ENCODE data around the gene ACBD6. TPM values are rescaled to one million over a fixed set of nuclear protein-coding genes. Genes with fewer than 3 reads are reported as not detected.
"Not testable (repeated sequence)": the region's sequence is repeated elsewhere in the genome, so short reads cannot be mapped to it uniquely, and the experiment has no call there.

ACBD6 gene, protein sequence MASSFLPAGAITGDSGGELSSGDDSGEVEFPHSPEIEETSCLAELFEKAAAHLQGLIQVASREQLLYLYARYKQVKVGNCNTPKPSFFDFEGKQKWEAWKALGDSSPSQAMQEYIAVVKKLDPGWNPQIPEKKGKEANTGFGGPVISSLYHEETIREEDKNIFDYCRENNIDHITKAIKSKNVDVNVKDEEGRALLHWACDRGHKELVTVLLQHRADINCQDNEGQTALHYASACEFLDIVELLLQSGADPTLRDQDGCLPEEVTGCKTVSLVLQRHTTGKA
- total RNA-seq, result 33.2 TPM
- long read RNA-seq, transcript ACBD6-201 (8 exons, 1,670 nt), result major isoform, 62 of 93 reads
- long read RNA-seq, partial matches to known transcripts, result 5 of 93 reads
- long read RNA-seq, other reads (novel, unspliced or antisense), result 26 of 93 reads

GRCh38 chr1:180502361-180503279, at the start of gene ACBD6:
TSS of gene ACBD6 (minus strand) at chr1:180502577. CDS start at chr1:180502266, 311 bp downstream.
- peak; percentile 93 for DNase-seq (ENCODE audit: low spot score)

DNA sequence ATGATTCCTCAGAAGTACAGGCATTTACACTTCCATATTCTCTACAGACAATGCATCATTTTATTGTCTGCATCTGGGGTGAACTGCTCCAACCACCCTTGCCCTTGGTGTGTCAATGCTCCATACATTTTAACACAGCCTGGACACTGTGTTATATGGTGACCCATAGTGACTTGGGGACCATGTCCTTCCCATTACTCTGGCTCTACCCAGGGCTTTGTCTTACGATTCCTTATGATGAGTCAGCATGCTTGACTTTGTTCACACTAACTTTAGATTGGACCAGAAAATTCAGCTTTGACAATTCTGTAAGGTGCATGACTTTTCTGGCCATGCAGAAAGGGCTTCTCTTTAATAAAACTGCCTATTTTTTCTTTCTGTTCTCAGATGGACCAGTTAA, 49.6 kb upstream of the ACBD6 start:
- no peak for DNase-seq (ENCODE audit: low spot score)

DNA sequence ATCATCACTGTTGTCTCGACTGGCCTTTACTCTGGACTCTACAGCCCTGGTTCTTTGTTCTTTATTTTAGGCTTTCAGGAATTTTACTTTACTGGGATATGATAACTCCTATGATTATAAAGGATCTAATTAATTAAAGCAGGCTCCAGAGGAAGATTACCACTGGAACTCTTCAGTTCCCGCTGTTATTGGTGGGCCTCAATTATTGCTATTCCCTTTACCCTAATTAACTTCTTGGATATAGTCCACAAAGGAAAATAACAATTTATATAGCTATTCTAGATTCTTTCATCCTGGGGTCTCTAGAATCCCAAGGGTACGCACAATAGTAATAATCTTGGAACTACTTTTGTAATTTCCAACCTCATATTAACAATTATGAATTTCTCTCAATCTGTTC, 47.9 kb upstream of the ACBD6 start:
- DNase-seq (ENCODE audit: low spot score), result no peak

DNA sequence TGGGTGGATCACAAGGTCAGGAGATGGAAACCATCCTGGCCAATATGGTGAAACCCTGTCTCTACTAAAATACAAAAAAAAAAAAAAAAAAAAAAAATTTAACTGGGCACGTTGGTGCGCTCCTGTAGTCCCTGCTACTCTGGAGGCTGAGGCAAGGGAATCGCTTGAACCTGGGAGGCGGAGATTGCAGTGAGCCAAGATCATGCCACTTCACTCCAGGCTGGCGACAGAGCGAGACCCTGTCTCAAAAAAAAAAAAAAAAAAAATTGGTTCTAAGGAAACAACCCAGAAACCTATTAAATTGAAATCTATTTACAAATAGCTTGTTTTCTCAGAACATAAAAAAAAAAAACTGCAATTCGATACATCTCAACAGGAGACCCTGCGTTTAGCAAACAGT, 47.4 kb upstream of the ACBD6 start:
- DNase-seq (ENCODE audit: low spot score), result not testable (repeated sequence)

DNA sequence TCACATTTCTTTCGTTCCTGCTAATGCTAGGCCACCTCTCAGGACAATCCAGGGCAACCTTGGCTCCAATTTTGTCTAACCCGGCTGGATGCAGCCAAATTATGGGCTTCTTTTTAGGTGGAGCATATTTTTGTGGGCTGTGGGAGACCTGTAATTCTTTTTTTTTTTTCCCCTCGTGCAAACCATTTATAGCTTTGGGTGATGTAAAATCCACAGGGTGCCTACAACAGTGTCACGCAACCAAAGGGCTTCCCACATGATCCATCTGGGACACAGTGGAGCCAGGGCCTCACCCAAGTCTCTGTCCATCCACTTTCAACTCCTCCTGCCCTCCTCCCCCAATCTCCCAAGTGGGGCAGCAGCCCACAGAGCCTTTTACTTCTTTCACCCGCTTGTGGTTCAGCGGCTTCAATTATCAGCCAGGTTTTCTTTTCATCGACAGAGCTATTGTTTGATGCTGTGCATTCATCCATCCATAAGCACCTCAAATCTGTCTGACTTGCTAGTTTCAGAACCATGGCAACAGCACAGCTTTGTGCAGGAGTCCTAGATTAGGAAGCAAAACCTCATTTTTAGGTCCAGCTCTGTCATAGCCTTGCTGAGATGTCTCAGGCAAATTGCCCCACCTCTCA, 46.4 kb upstream of the ACBD6 start:
- DNase-seq (ENCODE audit: low spot score), result no peak

DNA sequence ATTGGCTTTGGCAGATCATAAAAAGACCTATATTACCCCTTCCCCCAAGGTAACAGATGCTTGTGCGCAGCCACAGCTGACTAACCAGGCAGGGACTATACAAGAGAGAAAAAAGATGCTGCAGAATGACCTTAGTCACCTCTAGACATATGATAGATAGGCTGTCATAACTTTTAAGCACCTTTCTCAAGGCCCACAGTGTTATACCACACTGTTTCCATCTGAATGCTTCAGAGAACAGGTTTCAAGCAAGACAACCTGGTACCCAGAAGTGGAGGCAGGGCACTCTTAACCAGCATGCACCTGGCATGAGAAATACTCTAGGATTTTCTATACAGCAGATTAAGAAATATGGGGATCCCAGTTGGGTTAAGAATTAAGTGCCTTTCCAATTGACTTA, 43.6 kb upstream of the ACBD6 start:
- DNase-seq (ENCODE audit: low spot score), result no peak

DNA sequence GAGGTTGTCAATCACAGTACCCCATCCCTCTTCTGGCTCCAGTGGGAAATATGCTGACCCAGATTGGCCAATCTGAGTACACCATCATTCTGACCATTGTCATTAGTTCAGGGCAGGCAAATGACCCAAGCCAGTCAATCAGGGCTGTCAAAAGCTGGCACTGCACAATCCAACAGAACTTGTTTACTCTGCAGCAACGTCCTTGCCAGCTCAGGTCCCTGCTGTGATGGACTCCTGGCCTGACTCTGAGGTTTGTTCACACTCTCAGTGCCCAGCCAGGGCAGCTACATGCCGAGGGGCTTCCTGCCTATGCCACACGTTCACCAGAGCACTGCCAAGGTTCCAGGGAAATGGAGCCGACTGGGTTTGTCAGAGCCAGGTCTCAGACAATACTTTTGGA, 41.7 kb upstream of the ACBD6 start:
- DNase-seq (ENCODE audit: low spot score), result no peak

DNA sequence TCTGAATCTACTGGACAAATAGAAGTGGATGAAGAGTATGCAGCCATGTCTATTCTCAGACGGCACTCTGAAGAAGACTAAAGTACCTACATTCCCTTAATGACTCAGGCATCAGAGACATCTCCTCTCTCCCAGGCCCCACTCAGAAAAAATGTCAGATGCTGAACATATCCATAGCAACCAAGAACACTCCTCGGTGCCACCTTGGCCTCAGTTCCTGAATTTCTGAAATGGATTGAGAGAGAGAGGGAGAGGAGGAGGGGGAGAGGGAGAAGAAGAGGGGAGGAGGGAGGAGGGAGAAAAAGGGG, 40.4 kb upstream of the ACBD6 start:
- no peak for DNase-seq (ENCODE audit: low spot score)

- no peak for DNase-seq (ENCODE audit: low spot score)
Observed at GRCh38 chr1:180542113-180542837, 39.9 kb upstream of the ACBD6 start.

DNA sequence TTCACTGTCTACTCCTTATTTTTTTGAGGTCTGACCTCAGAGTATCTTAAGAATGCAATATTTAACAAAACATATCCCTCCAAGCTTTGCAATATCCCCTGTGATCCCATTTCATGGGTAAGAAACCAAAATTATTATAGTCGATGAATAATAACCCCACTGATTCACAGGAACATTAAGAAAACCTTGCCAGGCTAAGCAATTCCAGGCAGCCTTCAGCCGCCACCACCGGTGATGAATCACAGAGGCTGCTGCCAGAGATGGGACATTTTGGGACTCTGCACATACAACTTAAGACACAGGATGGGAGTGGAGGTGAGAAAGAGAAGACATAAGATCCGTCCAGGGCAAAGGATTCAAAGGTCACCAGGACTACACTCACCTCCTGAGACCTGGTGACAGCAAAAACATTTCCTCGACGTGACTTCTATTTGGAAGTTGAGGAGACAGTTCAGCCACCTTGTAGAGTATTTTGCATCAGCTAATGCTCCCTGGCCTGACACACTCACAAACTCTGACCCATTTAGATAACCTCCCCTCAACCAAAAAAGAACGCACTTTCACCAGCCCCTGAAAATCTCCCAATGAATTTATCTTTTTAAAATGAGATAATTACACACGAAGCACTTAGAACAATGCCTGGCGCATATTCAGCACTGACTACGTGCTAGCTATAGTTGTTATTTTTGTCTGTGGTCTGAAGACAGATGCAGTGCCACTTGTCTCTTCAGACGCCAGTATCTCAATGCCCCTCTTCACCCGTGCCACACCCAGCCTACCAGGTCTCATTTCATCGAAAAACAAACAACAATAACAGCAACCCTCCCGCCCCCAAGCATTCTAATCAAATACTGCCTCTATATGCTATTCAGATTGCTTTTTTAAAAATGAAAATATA, 38.6 kb upstream of the ACBD6 start:
- DNase-seq (ENCODE audit: low spot score), result no peak

DNA sequence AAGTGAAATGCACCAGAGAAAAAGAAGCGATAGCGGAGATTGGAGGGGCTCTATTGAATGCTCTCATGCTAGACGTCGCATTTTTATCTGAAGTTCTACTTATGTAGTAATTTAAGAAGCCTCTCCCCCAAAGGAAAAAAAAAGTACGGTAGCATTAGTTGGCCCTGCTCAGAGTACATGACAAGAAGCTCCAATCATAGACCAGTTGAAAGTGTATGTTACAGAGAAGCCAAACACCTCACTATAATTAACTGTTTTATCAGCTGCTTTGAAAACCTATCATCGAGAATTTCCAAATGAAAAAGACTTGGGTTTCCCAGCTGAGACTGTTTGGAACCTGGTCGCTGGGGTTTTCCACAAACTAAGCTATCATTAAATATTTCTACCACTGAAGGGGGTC, 36.8 kb upstream of the ACBD6 start:
- DNase-seq (ENCODE audit: low spot score), result no peak

DNA sequence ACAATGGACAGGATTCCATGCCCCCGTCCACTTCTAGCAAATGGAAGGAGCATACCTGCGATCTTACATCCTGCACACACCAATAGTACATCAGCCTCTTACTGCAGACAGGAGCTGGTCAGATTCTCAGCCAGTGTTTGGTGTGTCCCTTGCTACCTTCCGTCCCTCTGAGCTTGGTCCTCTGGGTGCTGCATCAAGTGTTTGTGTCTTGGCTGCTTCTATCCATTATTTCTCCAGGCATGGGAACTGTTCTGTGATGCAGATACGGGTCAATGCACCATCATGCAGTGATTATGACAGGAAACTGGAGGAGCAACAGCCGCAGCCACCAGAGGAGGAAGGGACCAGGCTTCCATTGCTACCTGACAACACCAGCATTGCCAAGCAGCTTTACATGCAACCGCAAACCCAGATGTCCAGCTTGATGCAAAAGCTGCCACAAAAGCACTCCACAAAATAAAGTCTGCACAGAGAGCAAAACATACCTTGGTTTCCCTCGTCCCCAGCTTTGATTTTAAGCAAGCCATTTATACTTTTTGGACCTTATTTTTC, 34.5 kb upstream of the ACBD6 start:
- no peak for DNase-seq (ENCODE audit: low spot score)

DNA sequence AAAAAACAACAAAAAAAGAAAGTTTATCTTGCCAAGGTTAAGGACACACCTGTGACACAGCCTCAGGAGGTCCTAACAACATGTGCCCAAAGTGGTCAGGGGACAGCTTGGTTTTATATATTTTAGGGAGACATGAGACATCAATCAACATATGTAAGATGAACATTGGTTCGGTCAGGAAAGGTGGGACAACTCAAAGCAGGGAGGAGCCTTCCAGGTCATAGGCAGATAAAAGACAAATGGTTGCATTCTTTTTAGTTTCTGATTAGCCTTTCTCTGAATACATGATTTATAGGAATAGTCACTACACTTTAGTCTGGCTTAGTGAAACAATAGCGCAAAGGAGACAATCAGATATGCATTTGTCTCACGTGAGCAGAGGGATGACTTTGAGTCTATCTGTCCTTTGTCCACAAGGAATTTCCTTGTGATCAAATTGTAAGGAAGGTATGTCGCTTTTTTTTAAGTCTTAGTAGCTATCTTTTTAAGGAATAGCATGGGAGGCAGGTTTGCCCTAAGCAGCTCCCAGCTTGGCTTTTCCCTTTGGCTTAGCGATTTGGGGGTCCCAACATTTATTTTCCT, 33.1 kb upstream of the ACBD6 start:
- DNase-seq (ENCODE audit: low spot score), result no peak

- no peak for DNase-seq (ENCODE audit: low spot score)
Observed at GRCh38 chr1:180534214-180534613, 31.8 kb upstream of the ACBD6 start.

GRCh38 chr1:180533266-180533987, 31.1 kb upstream of the ACBD6 start:
- no peak for DNase-seq (ENCODE audit: low spot score)

DNA sequence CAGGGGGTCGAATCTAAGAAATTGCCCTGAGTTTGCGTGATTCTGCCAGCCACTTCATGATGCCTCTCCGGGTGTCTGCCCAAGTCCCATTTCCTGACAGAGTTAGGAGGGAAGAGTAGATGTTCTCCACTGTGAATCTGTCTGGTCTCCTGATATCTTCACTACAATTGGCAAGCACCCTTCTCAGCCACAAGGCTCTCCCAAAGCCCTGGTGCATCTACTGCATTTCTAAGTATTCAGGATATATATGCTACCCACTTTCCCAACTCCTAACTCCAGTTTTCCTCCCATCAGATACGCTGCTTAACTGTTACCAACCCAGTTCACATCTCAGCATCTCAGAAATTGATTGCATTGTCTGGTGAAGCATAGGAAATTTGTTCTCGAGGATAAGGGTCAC, 30.5 kb upstream of the ACBD6 start:
- DNase-seq (ENCODE audit: low spot score), result no peak

GRCh38 chr1:180530501-180530900, 28.1 kb upstream of the ACBD6 start:
- no peak for DNase-seq (ENCODE audit: low spot score)

GRCh38 chr1:180528868-180529470, 26.6 kb upstream of the ACBD6 start:
- DNase-seq (ENCODE audit: low spot score), result no peak

All from mesenteric fat pad (tissue), 1 donor.